IPS-18c (cell line): Measurements from ENCODE around the gene MXD4.
"Not testable (repeated sequence)": the region's sequence is repeated elsewhere in the genome, so short reads cannot be mapped to it uniquely, and the experiment has no call there.

Experiments used
- H3K4me3 ChIP-seq: 2 replicates; pipeline ENCODE4 v1.7.0; 2013; ENCODE audit warnings: low read depth, mild to moderate bottlenecking, low read length, moderate library complexity; ENCODE audit not compliant: insufficient read depth
- H3K9me3 ChIP-seq: one replicate; pipeline ENCODE4 v1.6.1; 2013; ENCODE audit warnings: mild to moderate bottlenecking, low read length, moderate library complexity; ENCODE audit not compliant: control insufficient read depth, insufficient read depth

MXD4 gene

GRCh38 chr4:2284161-2284933, 22.4 kb upstream of the MXD4 start:
- no peaks in the 10 kb centered on the region for H3K9me3 ChIP-seq
- H3K4me3 ChIP-seq: no peak overlapping the region

GRCh38 chr4:2283199-2283711, 21.3 kb upstream of the MXD4 start:
- Histone ChIP-seq H3K9me3 (no peaks in the 10 kb centered on the region), H3K4me3 (no peak overlapping the region)

- no peak overlapping the region for H3K4me3 ChIP-seq
Observed at GRCh38 chr4:2281575-2282343, 19.9 kb upstream of the MXD4 start.

GRCh38 chr4:2280531-2281300, 18.8 kb upstream of the MXD4 start:
- H3K4me3 ChIP-seq: no peak overlapping the region
- no peaks in the 10 kb centered on the region for H3K9me3 ChIP-seq

More at GRCh38 chr4:2281575-2282343, 19.9 kb upstream of the MXD4 start:
- H3K9me3 ChIP-seq: no peaks in the 10 kb centered on the region

- Histone ChIP-seq H3K4me3 (no peak overlapping the region), H3K9me3 (no peaks in the 10 kb centered on the region)
Observed at GRCh38 chr4:2277956-2278355, 16.0 kb upstream of the MXD4 start.

- Histone ChIP-seq H3K9me3 (no peaks in the 10 kb centered on the region), H3K4me3 (no peak overlapping the region)
Observed at GRCh38 chr4:2276581-2277325, 14.8 kb upstream of the MXD4 start.

GRCh38 chr4:2275546-2276251, 13.8 kb upstream of the MXD4 start:
- Histone ChIP-seq H3K9me3 (no peaks in the 10 kb centered on the region), H3K4me3 (no peak overlapping the region)

- H3K9me3 ChIP-seq, H3K4me3 ChIP-seq: not testable (repeated sequence)
Observed at GRCh38 chr4:2275044-2275397, 13.1 kb upstream of the MXD4 start.

GRCh38 chr4:2274320-2275043, 12.6 kb upstream of the MXD4 start:
- Histone ChIP-seq H3K4me3 (no peak overlapping the region), H3K9me3 (no peaks in the 10 kb centered on the region)

GRCh38 chr4:2273657-2274319, 11.9 kb upstream of the MXD4 start:
- H3K4me3 ChIP-seq: no peak overlapping the region
- no peaks in the 10 kb centered on the region for H3K9me3 ChIP-seq

GRCh38 chr4:2273221-2273620, 11.3 kb upstream of the MXD4 start:
- H3K4me3 ChIP-seq: no peak overlapping the region
- H3K9me3 ChIP-seq: no peaks in the 10 kb centered on the region

- Histone ChIP-seq H3K4me3 (no peak overlapping the region), H3K9me3 (no peaks in the 10 kb centered on the region)
Observed at GRCh38 chr4:2272828-2273120, 10.9 kb upstream of the MXD4 start.

GRCh38 chr4:2272026-2272827, 10.3 kb upstream of the MXD4 start:
- Histone ChIP-seq H3K4me3 (no peak overlapping the region), H3K9me3 (no peaks in the 10 kb centered on the region)

GRCh38 chr4:2271279-2272025, 9.5 kb upstream of the MXD4 start:
- Histone ChIP-seq H3K9me3 (no peaks in the 10 kb centered on the region), H3K4me3 (no peak overlapping the region)
